ENCODE measurements around the gene STAT4.
"Not testable (repeated sequence)": the region's sequence is repeated elsewhere in the genome, so short reads cannot be mapped to it uniquely, and the experiment has no call there.

The STAT4 gene

GRCh38 chr2:190995315-190995714 is 155.5 kb downstream of the STAT4 start:
- DNase-seq (ENCODE audit: low read depth in 3 of 3): not testable (repeated sequence)

GRCh38 chr2:190994148-190994547 is 156.6 kb downstream of the STAT4 start:
- no peak for DNase-seq (ENCODE audit: low read depth in 3 of 3)

- DNase-seq (ENCODE audit: low read depth in 3 of 3): no peak
Measured at GRCh38 chr2:190993292-190993643, 157.5 kb downstream of the STAT4 start.

- DNase-seq (ENCODE audit: low read depth in 3 of 3): no peak
Measured at GRCh38 chr2:190990132-190990531, 160.7 kb downstream of the STAT4 start.

GRCh38 chr2:190988910-190989309 is 161.9 kb downstream of the STAT4 start:
- no peak for DNase-seq (ENCODE audit: low read depth in 3 of 3)

GRCh38 chr2:190987938-190988337 is 162.9 kb downstream of the STAT4 start:
- DNase-seq (ENCODE audit: low read depth in 3 of 3): no peak

GRCh38 chr2:190987116-190987515 is 163.7 kb downstream of the STAT4 start:
- DNase-seq (ENCODE audit: low read depth in 3 of 3): no peak

GRCh38 chr2:190986221-190986953 is 164.4 kb downstream of the STAT4 start:
- no peak for DNase-seq (ENCODE audit: low read depth in 3 of 3)

- DNase-seq (ENCODE audit: low read depth in 3 of 3): no peak
Measured at GRCh38 chr2:190984595-190984994, 166.2 kb downstream of the STAT4 start.

- DNase-seq (ENCODE audit: low read depth in 3 of 3): no peak
Measured at GRCh38 chr2:190982262-190983034, 168.3 kb downstream of the STAT4 start.

GRCh38 chr2:190981733-190982132 is 169.1 kb downstream of the STAT4 start:
- DNase-seq (ENCODE audit: low read depth in 3 of 3): no peak

- DNase-seq (ENCODE audit: low read depth in 3 of 3): no peak
Measured at GRCh38 chr2:190981333-190981732, 169.5 kb downstream of the STAT4 start.

- no peak for DNase-seq (ENCODE audit: low read depth in 3 of 3)
Measured at GRCh38 chr2:190980630-190981209, 170.1 kb downstream of the STAT4 start.

- DNase-seq (ENCODE audit: low read depth in 3 of 3): no peak
Measured at GRCh38 chr2:190979906-190980629, 170.7 kb downstream of the STAT4 start.

Measured in stimulated activated CD4-positive, alpha-beta T cell treated with anti-CD3 and anti-CD28 coated beads, TNF-alpha, amount 100 ng/mL, for 4 hours (primary cell).